DMS114 treated with DMSO at 0.1 percent for 48 hours (cell line): Measurements from ENCODE around the gene CGN.

Experiments
- DNase-seq: peaks from one replicate; lab custom pipeline; 2025; ENCODE audit not compliant: unreplicated experiment; lab: John Stamatoyannopoulos, UW

The CGN gene

GRCh38 chr1:151510957-151511635 lies at the start of gene CGN:
CGN (plus strand) TSS chr1:151511387; CDS start chr1:151518520, 7,133 bp downstream.
- DNase-seq: peak; percentile 95

GRCh38 chr1:151461694-151462093 lies 49.5 kb upstream of the CGN start:
- DNase-seq: no peak

- DNase-seq: no peak
These were observed 46.2 kb upstream of the CGN start for GRCh38 chr1:151465026-151465425.

- DNase-seq: peak; percentile 66
These were observed 38.1 kb upstream of the CGN start for GRCh38 chr1:151472856-151473731.

GRCh38 chr1:151474745-151475144 lies 36.4 kb upstream of the CGN start:
- no peak for DNase-seq

- no peak for DNase-seq
These were observed 36.0 kb upstream of the CGN start for GRCh38 chr1:151475175-151475574.

GRCh38 chr1:151476083-151476482 lies 35.1 kb upstream of the CGN start:
- DNase-seq: no peak

GRCh38 chr1:151477066-151477465 lies 34.1 kb upstream of the CGN start:
- DNase-seq: no peak

- DNase-seq: no peak
These were observed 32.9 kb upstream of the CGN start for GRCh38 chr1:151478140-151478812.

- DNase-seq: no peak
These were observed 32.3 kb upstream of the CGN start for GRCh38 chr1:151478923-151479322.

- no peak for DNase-seq
These were observed 31.7 kb upstream of the CGN start for GRCh38 chr1:151479462-151479861.

- DNase-seq: no peak
These were observed 29.2 kb upstream of the CGN start for GRCh38 chr1:151482017-151482416.

GRCh38 chr1:151485685-151486255 lies 25.4 kb upstream of the CGN start:
- no peak for DNase-seq

- DNase-seq: no peak
These were observed 24.6 kb upstream of the CGN start for GRCh38 chr1:151486557-151486956.

GRCh38 chr1:151491641-151492040 lies 19.5 kb upstream of the CGN start:
- DNase-seq: no peak

- DNase-seq: no peak
These were observed 19.1 kb upstream of the CGN start for GRCh38 chr1:151492120-151492519.

GRCh38 chr1:151493042-151493441 lies 18.1 kb upstream of the CGN start:
- DNase-seq: no peak

GRCh38 chr1:151494741-151495281 lies 16.4 kb upstream of the CGN start:
- no peak for DNase-seq

- no peak for DNase-seq
These were observed 15.9 kb upstream of the CGN start for GRCh38 chr1:151495316-151495715.

GRCh38 chr1:151499365-151499764 lies 11.8 kb upstream of the CGN start:
- no peak for DNase-seq

- DNase-seq: no peak
These were observed 11.3 kb upstream of the CGN start for GRCh38 chr1:151499930-151500329.
